ENCODE measurements around the gene HORMAD2. TPM values are rescaled to one million over a fixed set of nuclear protein-coding genes. Genes with fewer than 3 reads are reported as not detected.

The HORMAD2 gene
- total RNA-seq, 4 donors from 2014 or later: not detected

- no peak overlapping the region for H3K4me3 ChIP-seq
- no peaks in the 10 kb centered on the region for H3K4me1 ChIP-seq
- peaks cover 11% of the 10 kb centered on the region for H3K27me3 ChIP-seq
- WGBS, 2 donors (ENCODE audit: low coverage in 1 of 2): 64% methylated on average over 4 of the region's 4 CpGs; no CpG with 5 or more reads in 1 of the 2 donors
- TF ChIP-seq CTCF (IDR thresholded peaks at IDR 0.05) (no peak), POLR2AphosphoS5 (IDR thresholded peaks at IDR 0.05) (no peak), POLR2A (IDR thresholded peaks at IDR 0.05) (no peak), EP300 (IDR thresholded peaks at IDR 0.05) (no peak)
- H3K9me3 ChIP-seq: no peaks in the 10 kb centered on the region
- no peaks in the 10 kb centered on the region for H3K36me3 ChIP-seq
- no peak overlapping the region for H3K27ac ChIP-seq
- ATAC-seq: no peak
These were observed 52.2 kb downstream of the HORMAD2 start for GRCh38 chr22:30132290-30132996.

GRCh38 chr22:30140414-30140813 lies 60.1 kb downstream of the HORMAD2 start:
- peaks cover 15% of the 10 kb centered on the region for H3K27me3 ChIP-seq
- H3K27ac ChIP-seq: no peak overlapping the region
- peaks cover 0 to 21% (median 0%) of the 10 kb centered on the region in 3 donors for H3K9me3 ChIP-seq
- no peaks in the 10 kb centered on the region for H3K36me3 ChIP-seq
- H3K4me1 ChIP-seq: no peaks in the 10 kb centered on the region
- TF ChIP-seq CTCF (IDR thresholded peaks at IDR 0.05) (no peak), POLR2AphosphoS5 (IDR thresholded peaks at IDR 0.05) (no peak), POLR2A (IDR thresholded peaks at IDR 0.05) (no peak), EP300 (IDR thresholded peaks at IDR 0.05) (no peak)
- no peak for ATAC-seq
- no peak overlapping the region for H3K4me3 ChIP-seq

GRCh38 chr22:30143265-30143664 lies 63.0 kb downstream of the HORMAD2 start:
- Histone ChIP-seq H3K4me1 (no peaks in the 10 kb centered on the region), H3K36me3 (no peaks in the 10 kb centered on the region), H3K9me3 (peaks cover 0 to 21% (median 0%) of the 10 kb centered on the region in 3 donors), H3K4me3 (no peak overlapping the region), H3K27me3 (peaks cover 15% of the 10 kb centered on the region), H3K27ac (no peak overlapping the region)
- WGBS, 2 donors (ENCODE audit: low coverage in 1 of 2): 64 to 78% methylated on average over 2 of the region's 2 CpGs
- TF ChIP-seq POLR2A (IDR thresholded peaks at IDR 0.05) (no peak), EP300 (IDR thresholded peaks at IDR 0.05) (no peak), CTCF (IDR thresholded peaks at IDR 0.05) (no peak), POLR2AphosphoS5 (IDR thresholded peaks at IDR 0.05) (no peak)
- ATAC-seq: no peak

GRCh38 chr22:30144391-30144790 lies 64.1 kb downstream of the HORMAD2 start:
- peaks cover 15% of the 10 kb centered on the region for H3K27me3 ChIP-seq
- H3K36me3 ChIP-seq: no peaks in the 10 kb centered on the region
- WGBS, 2 donors (ENCODE audit: low coverage in 1 of 2): 89% methylated on average over 3 of the region's 5 CpGs; no CpG with 5 or more reads in 1 of the 2 donors
- no peaks in the 10 kb centered on the region for H3K4me1 ChIP-seq
- H3K27ac ChIP-seq: no peak overlapping the region
- H3K4me3 ChIP-seq: no peak overlapping the region
- TF ChIP-seq EP300 (IDR thresholded peaks at IDR 0.05) (no peak), POLR2AphosphoS5 (IDR thresholded peaks at IDR 0.05) (no peak), POLR2A (IDR thresholded peaks at IDR 0.05) (no peak), CTCF (IDR thresholded peaks at IDR 0.05) (no peak)
- H3K9me3 ChIP-seq: peaks cover 0 to 21% (median 1%) of the 10 kb centered on the region in 3 donors
- no peak for ATAC-seq

GRCh38 chr22:30150212-30150611 lies 69.9 kb downstream of the HORMAD2 start:
- Histone ChIP-seq H3K4me3 (no peak overlapping the region), H3K9me3 (peaks cover 0 to 2% (median 0%) of the 10 kb centered on the region in 3 donors), H3K36me3 (no peaks in the 10 kb centered on the region), H3K27ac (no peak overlapping the region), H3K4me1 (no peaks in the 10 kb centered on the region), H3K27me3 (no peaks in the 10 kb centered on the region)
- WGBS, 2 donors (ENCODE audit: low coverage in 1 of 2): 70 to 86% methylated on average over 1 of the region's 1 CpG
- no peak for TF ChIP-seq POLR2A (IDR thresholded peaks at IDR 0.05)
- no peak for TF ChIP-seq POLR2AphosphoS5 (IDR thresholded peaks at IDR 0.05)
- no peak for TF ChIP-seq CTCF (IDR thresholded peaks at IDR 0.05)
- TF ChIP-seq EP300 (IDR thresholded peaks at IDR 0.05): no peak
- no peak for ATAC-seq
